GM18858 (cell line): ENCODE data around the gene TKT.

Experiments used
- ATAC-seq: cut with Tn5 transposase; IDR thresholded peaks from one replicate; pipeline ENCODE4 v1.9.1; 2021; ENCODE audit not compliant: unreplicated experiment

Gene TKT

DNA sequence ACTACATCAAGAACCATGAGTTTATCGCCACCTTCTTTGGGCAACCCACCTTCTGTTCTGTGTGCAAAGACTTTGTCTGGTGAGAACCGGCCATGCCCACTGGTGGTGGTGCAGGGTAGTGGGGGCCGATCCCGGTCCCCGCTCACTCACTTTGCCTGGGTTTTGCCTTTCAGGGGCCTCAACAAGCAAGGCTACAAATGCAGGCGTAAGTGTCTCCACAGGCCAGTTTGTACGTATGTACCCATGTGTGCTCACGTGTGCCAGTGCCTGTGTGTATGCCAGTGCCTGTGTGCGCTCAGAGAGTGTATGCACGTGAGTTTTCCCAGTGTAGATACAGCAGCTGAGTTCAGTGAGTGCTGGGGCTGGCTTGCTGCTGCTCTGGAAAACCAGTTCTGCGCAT lies 74.3 kb downstream of the TKT start:
- ATAC-seq, result no peak

DNA sequence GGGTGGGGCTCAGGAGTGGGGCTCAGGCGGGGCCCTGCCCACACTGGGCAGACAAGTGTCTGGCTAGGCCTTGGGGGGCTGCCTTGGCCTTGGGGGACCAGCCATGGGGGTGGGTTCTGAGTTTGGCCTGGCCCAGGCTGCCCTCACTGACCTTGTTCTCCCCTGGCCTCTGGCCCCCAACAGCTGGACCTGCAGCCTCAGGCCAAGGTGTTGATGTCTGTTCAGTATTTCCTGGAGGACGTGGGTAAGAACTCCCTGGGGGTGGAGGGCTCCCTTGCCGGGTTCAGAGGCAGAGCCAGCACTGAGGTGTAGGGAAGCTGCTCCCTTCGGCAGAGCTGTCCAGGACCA lies 74.8 kb downstream of the TKT start:
- no peak for ATAC-seq

DNA sequence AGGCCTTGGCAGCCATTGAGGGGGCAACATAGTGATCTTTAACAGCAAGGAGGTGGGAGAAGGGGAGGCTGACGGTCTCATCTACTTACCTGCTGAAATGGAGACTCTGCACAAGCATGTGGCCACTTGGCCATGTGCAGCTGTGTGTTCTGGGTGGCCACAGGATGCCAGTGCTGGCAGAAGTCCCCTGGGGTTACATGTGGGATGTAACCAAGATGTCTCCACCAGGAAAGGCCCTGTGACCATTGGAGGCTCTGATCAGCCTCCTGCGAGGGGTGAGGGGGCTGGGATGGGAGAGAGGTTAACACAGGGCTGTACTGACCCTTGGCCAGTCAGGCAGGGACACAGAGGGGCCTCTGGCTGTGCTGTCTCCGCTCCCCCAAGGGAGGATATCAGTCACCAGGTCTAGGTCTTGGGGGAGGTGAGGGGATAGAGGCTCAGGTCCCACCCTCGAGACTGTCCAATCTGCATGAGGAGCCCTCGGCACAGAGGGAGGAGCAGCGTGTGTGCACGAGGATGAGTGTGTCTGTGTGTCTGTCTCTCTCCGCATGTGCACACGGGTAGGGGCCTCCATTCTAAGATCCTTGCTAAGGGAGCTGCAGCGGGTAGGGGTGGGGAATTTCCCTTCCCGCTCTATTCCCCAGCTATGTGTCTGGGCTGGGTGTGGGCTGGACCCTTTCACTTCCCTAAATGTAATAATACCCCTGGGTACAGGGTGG lies 75.4 kb downstream of the TKT start:
- peak; percentile 90 for ATAC-seq

DNA sequence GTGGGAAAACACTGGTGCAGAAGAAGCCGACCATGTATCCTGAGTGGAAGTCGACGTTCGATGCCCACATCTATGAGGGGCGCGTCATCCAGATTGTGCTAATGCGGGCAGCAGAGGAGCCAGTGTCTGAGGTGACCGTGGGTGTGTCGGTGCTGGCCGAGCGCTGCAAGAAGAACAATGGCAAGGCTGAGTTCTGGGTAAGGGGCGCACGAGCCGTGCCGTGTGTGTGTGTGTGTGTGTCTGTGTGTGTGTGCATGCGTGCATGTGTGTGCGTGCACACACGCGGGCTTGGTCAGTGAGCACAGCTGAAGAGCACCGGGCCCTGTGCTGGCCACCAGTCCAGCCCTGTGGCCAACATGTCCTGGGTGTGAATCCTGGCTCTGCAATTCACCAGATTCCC lies 76.2 kb downstream of the TKT start:
- ATAC-seq, result no peak

DNA sequence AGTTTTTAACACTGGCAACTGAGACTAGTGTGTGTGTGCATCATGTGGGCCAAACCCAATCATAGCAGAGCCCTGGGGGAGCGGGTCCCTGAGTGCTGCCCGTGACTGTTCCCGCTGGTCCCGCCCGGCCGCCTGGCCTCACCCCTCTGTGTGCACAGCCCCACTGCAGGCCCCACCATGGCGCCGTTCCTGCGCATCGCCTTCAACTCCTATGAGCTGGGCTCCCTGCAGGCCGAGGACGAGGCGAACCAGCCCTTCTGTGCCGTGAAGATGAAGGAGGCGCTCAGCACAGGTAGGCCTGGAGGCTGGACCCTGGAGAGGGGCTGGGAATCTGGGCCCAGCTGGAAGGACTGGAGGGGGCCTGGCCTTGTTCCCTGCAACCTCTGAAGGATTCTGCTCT lies 77.6 kb downstream of the TKT start:
- ATAC-seq, result no peak

DNA sequence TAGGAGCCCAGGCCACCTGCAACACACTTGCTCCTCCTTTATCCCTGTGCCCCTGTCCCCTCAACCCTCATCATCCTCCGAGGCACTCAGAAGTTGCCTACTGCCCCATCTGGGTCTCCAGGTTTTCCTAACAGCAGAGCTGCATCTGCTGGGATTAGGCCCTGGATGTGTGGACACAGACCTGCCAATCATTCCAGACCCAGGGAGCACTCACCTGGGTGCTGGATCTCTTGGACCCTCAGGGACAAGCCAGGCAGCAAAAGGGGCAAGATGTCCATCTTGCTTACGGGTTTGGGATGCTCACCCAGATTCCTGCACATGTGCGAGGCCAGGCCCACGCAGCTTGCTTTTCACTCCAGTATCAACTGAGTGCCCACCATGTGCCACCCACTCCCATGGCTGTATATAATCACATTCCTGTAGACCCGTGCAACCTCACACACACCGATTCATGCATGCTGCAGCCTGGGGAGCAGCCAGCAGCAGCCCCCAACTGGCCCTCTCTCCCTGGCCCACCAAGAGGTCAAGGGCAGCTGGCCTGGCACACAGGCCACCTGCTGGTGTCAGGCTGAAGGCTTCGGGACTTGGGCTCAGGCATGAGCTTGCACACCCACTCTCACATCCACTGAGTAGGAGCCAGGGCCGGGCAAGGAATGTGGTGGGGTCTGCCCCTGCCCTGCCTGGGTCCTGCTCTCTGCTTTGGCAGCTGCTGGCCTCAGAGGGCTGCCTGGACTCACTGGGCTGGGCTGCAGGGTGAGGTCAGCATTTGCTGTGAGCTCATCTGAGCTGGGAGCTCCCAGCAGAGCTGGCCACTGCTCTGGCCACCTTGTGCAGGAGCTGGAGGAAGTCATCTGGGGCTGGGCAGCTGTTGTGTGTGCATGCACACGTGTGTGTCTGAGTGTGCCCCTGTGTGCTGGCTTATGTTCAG lies 79.9 kb downstream of the TKT start:
- ATAC-seq, result no peak
